Prostate gland (tissue), 2 donors: Measurements from ENCODE around the gene DDX6.

ENCODE experiments used
- POLR2A ChIP-seq: fragments of 450-650 bp; IDR thresholded peaks from one replicate; pipeline ENCODE4 v1.6.1; 2016; ENCODE audit warnings: antibody characterized with exemption, mild to moderate bottlenecking
- TF ChIP-seq, protein P1 (sequence below), 4 experiments: fragments of 200-600 bp in 2 of 4; fragments of 450-650 bp in 2 of 4; sonication (generic) in 2 of 4; IDR thresholded peaks; 1 replicate in 3 of 4; 2 replicates in 1 of 4; pipeline ENCODE4 v1.5.1; 2016 to 2019; ENCODE audit warnings: antibody characterized with exemption in 4 of 4, mild to moderate bottlenecking in 2 of 4, moderate library complexity in 2 of 4

DNA sequence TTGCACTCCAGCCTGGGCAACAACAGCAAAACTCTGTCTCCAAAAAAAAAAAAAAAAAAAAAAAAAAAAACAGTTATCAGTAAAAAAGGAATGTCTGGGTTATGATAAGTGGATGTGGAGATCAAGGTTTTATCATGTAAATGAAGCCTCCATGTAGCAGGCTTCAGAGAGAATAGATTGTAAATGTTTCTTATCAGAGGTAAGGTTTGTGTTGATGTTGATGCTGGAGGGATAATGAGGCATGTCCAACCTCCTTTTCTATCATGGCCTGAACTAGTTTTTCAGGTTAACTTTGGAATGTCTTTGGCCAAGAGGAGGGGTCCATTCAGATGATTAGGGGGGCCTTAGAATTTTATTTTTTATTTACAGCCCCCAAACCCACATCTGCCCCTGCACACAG is 76.1 kb downstream of the DDX6 start:
- TF ChIP-seq, protein P1, sequence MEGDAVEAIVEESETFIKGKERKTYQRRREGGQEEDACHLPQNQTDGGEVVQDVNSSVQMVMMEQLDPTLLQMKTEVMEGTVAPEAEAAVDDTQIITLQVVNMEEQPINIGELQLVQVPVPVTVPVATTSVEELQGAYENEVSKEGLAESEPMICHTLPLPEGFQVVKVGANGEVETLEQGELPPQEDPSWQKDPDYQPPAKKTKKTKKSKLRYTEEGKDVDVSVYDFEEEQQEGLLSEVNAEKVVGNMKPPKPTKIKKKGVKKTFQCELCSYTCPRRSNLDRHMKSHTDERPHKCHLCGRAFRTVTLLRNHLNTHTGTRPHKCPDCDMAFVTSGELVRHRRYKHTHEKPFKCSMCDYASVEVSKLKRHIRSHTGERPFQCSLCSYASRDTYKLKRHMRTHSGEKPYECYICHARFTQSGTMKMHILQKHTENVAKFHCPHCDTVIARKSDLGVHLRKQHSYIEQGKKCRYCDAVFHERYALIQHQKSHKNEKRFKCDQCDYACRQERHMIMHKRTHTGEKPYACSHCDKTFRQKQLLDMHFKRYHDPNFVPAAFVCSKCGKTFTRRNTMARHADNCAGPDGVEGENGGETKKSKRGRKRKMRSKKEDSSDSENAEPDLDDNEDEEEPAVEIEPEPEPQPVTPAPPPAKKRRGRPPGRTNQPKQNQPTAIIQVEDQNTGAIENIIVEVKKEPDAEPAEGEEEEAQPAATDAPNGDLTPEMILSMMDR (IDR thresholded peaks at IDR 0.05) = no peak
- no peak for TF ChIP-seq POLR2A
